ENCODE results near the gene KRT40. TPM values are rescaled to one million over a fixed set of nuclear protein-coding genes. Genes with fewer than 3 reads are reported as not detected.

Gene KRT40
- total and polyA plus RNA-seq, 2 of the 4 experiments (the other 2 are of a cell fraction) = not detected

DNA sequence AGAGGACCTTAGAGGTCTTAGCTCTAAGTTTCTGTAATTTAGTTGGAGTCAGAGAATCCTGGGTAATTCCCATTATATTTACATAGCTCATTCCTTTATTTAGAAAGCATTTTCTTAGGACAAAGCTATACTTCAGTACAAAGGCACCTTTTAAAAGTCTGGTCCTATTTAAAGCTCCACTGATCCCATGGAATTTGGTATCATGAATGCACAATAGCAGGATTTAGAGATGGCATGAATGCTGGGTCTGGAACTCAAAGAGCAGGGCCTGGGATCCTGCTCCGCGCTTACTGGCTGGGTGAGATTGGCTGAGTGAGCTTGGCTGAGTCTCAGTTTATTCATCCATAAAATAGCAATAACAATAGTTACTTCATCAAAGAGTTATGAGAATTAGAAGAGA is 51.5 kb downstream of the KRT40 start:
- H2AK5ac ChIP-seq (ENCODE audit: low read depth, low read length) = no peak overlapping the region
- H3K27ac ChIP-seq (ENCODE audit: insufficient read depth, low read length) = no peak overlapping the region
- no CpG with 5 or more reads among the region's 2 CpGs for WGBS, 2 experiments (ENCODE audit: extremely low coverage in 2 of 2, insufficient read length in 1 of 2)
- no peaks in the 10 kb centered on the region for H3K27me3 ChIP-seq (ENCODE audit: control insufficient read depth, insufficient read depth, low read length)
- H3K4me3 ChIP-seq (ENCODE audit: insufficient read depth, low read depth, low read length) = no peak overlapping the region
- in situ Hi-C loops (cut with MboI; ENCODE audit: low sequenced_read_pairs) = no loop called here
- DNase-seq = no peak
- no peaks in the 10 kb centered on the region for H4K20me1 ChIP-seq (ENCODE audit: insufficient read depth, low read length)
- H2BK120ac ChIP-seq (ENCODE audit: low read depth, low read length) = no peak overlapping the region
- H3K79me1 ChIP-seq (ENCODE audit: low read depth in 1 of 2, low read length in 2 of 2) = no peaks in the 10 kb centered on the region
- no peak overlapping the region for H3K4me2 ChIP-seq (ENCODE audit: low read depth, low read length)
- H4K8ac ChIP-seq (ENCODE audit: low read depth in 2 of 2, low read length in 2 of 2) = no peak overlapping the region
- TF ChIP-seq MAZ (IDR thresholded peaks at IDR 0.05; ENCODE audit: borderline replicate concordance, low read depth, low read length) (no peak), CEBPB (IDR thresholded peaks at IDR 0.05; ENCODE audit: low read depth, low read length) (no peak), RFX5 (IDR thresholded peaks at IDR 0.05; ENCODE audit: low read depth, low read length) (no peak), RAD21 (IDR thresholded peaks at IDR 0.05; ENCODE audit: low read length) (no peak), FOS (IDR thresholded peaks at IDR 0.05; ENCODE audit: low read depth, low read length) (no peak), NFE2L2 (IDR thresholded peaks at IDR 0.05; ENCODE audit: low read depth, low read length) (no peak), SMC3 (IDR thresholded peaks at IDR 0.05; ENCODE audit: low read depth, low read length) (no peak), POLR2A (IDR thresholded peaks at IDR 0.05; ENCODE audit: low read depth, low read length) (no peak), BHLHE40 (IDR thresholded peaks at IDR 0.05; ENCODE audit: low read depth, low read length) (no peak), CHD1 (IDR thresholded peaks at IDR 0.05; ENCODE audit: low read depth, low read length) (no peak), MXI1 (IDR thresholded peaks at IDR 0.05; ENCODE audit: borderline replicate concordance, low read depth, low read length) (no peak), MAFK (IDR thresholded peaks at IDR 0.05; ENCODE audit: low read depth, low read length) (no peak), RCOR1 (IDR thresholded peaks at IDR 0.05; ENCODE audit: insufficient replicate concordance, low read length) (no peak)
- TF ChIP-seq, protein P1, sequence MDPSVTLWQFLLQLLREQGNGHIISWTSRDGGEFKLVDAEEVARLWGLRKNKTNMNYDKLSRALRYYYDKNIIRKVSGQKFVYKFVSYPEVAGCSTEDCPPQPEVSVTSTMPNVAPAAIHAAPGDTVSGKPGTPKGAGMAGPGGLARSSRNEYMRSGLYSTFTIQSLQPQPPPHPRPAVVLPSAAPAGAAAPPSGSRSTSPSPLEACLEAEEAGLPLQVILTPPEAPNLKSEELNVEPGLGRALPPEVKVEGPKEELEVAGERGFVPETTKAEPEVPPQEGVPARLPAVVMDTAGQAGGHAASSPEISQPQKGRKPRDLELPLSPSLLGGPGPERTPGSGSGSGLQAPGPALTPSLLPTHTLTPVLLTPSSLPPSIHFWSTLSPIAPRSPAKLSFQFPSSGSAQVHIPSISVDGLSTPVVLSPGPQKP (IDR thresholded peaks at IDR 0.05; ENCODE audit: borderline replicate concordance, low read depth, low read length) = no peak
- TF ChIP-seq, protein P2, sequence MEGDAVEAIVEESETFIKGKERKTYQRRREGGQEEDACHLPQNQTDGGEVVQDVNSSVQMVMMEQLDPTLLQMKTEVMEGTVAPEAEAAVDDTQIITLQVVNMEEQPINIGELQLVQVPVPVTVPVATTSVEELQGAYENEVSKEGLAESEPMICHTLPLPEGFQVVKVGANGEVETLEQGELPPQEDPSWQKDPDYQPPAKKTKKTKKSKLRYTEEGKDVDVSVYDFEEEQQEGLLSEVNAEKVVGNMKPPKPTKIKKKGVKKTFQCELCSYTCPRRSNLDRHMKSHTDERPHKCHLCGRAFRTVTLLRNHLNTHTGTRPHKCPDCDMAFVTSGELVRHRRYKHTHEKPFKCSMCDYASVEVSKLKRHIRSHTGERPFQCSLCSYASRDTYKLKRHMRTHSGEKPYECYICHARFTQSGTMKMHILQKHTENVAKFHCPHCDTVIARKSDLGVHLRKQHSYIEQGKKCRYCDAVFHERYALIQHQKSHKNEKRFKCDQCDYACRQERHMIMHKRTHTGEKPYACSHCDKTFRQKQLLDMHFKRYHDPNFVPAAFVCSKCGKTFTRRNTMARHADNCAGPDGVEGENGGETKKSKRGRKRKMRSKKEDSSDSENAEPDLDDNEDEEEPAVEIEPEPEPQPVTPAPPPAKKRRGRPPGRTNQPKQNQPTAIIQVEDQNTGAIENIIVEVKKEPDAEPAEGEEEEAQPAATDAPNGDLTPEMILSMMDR (conservative IDR thresholded peaks at IDR 0.05; ENCODE audit: low read depth, low read length) = no peak
- TF ChIP-seq, protein P3, sequence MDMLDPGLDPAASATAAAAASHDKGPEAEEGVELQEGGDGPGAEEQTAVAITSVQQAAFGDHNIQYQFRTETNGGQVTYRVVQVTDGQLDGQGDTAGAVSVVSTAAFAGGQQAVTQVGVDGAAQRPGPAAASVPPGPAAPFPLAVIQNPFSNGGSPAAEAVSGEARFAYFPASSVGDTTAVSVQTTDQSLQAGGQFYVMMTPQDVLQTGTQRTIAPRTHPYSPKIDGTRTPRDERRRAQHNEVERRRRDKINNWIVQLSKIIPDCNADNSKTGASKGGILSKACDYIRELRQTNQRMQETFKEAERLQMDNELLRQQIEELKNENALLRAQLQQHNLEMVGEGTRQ (IDR thresholded peaks at IDR 0.05; ENCODE audit: low read depth, low read length) = no peak
- no peak for ATAC-seq (ENCODE audit: low read depth)
- no peaks in the 10 kb centered on the region for H3K9me1 ChIP-seq (ENCODE audit: insufficient read depth, low read length)
- no peak overlapping the region for H3K23ac ChIP-seq (ENCODE audit: low read depth, low read length)
- H4K5ac ChIP-seq (ENCODE audit: low read depth, low read length) = no peak overlapping the region
- H2BK5ac ChIP-seq (ENCODE audit: low read depth, low read length, poor library complexity, severe bottlenecking) = no peak overlapping the region
- no peak overlapping the region for H3K4ac ChIP-seq (ENCODE audit: low read depth, low read length)
- no peaks in the 10 kb centered on the region for H3K36me3 ChIP-seq (ENCODE audit: control insufficient read depth, insufficient read depth, low read length)
- CTCF ChIA-PET = interaction anchor here (1.3 kb wide), 2 partner anchors 11 to 20 kb away, joined by 4 read pairs; no protein-coding TSS in a partner anchor
- no peak overlapping the region for H4K91ac ChIP-seq (ENCODE audit: insufficient read depth, low read depth, low read length)
- peaks cover 2% of the 10 kb centered on the region; the same call in 1 of the 2 replicates for H3K4me1 ChIP-seq (ENCODE audit: control insufficient read depth, insufficient read depth, low read length)
- dilution Hi-C loops (cut with HindIII; ENCODE audit: low sequenced_read_pairs, unreplicated experiment) = no loop called here
- BruUV-seq (replicated peaks) = no TSS peak
- no peak overlapping the region for H2BK15ac ChIP-seq (ENCODE audit: low read depth, low read length)
- H3K56ac ChIP-seq (ENCODE audit: extremely low read depth, insufficient read depth, low read length) = no peak overlapping the region
- H3K18ac ChIP-seq (ENCODE audit: low read depth, low read length) = no peak overlapping the region
- no peak overlapping the region for H3K14ac ChIP-seq (replicated peaks; ENCODE audit: low read depth, low read length)
- no peak overlapping the region for H2AFZ ChIP-seq (replicated peaks; ENCODE audit: low read length, poor library complexity)
- H3K9ac ChIP-seq (ENCODE audit: low read depth, low read length) = no peak overlapping the region
- POLR2A ChIA-PET (ENCODE audit: unreplicated experiment) = no interaction called here
- no peak overlapping the region for H2BK20ac ChIP-seq (ENCODE audit: low read depth, low read length)
- no peak overlapping the region for H2AK9ac ChIP-seq (replicated peaks; ENCODE audit: low read depth, low read length, poor library complexity)
- intact Hi-C loops (cut with micrococcal nuclease) = no loop called here
- no peaks in the 10 kb centered on the region for H3K9me3 ChIP-seq (ENCODE audit: control insufficient read depth, insufficient read depth, low read length)

Measured in IMR-90 (cell line).